Loucy (cell line): Measurements from ENCODE around the gene ST8SIA5.

Experiments used
- EZH2phosphoT487 ChIP-seq: fragments of 200-600 bp; IDR thresholded peaks from 2 replicates; pipeline ENCODE4 v1.6.1; 2018; ENCODE audit warnings: antibody characterized with exemption, mild to moderate bottlenecking, moderate library complexity, borderline replicate concordance
- TF ChIP-seq, protein P1 (sequence below): fragments of 200-600 bp; sonication (generic); conservative IDR thresholded peaks from 2 replicates; pipeline ENCODE4 v1.5.1; 2014; ENCODE audit warnings: mild to moderate bottlenecking, antibody characterized with exemption, low read length

DNA sequence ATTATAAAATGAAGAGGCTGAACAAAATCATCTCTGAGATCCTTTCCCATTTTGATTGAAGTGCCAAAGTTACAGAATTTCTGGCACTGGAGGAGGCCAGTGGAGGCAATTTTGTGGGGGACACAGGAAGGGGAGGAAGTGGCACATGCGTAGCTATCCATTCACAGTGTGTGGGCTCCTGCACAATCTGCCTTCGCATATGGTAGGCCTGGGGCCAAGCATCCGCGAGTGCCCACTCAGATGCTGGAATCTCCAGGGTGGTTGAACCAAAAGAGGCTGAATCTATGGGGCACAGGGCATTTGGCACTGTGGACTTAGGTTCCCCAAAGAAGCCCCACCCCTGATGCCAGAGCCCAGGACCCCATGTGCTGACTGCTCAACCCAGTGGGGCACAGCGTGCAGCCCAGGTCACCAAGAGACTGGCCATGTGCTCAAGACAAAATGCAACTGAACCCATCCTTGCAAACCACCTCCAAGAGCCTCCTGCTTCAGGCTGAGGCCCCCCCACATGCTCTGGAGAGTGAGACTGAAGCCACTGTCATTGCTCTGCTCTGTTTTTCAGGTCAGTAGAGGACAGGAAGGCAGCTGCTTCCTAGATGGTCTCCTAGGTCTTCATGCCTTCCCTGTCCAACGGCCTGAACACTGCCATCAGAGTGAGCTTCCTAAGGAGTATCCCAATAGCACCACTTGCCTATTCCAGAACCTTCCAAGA, 28.5 kb downstream of the ST8SIA5 start:
- TF ChIP-seq, protein P1, sequence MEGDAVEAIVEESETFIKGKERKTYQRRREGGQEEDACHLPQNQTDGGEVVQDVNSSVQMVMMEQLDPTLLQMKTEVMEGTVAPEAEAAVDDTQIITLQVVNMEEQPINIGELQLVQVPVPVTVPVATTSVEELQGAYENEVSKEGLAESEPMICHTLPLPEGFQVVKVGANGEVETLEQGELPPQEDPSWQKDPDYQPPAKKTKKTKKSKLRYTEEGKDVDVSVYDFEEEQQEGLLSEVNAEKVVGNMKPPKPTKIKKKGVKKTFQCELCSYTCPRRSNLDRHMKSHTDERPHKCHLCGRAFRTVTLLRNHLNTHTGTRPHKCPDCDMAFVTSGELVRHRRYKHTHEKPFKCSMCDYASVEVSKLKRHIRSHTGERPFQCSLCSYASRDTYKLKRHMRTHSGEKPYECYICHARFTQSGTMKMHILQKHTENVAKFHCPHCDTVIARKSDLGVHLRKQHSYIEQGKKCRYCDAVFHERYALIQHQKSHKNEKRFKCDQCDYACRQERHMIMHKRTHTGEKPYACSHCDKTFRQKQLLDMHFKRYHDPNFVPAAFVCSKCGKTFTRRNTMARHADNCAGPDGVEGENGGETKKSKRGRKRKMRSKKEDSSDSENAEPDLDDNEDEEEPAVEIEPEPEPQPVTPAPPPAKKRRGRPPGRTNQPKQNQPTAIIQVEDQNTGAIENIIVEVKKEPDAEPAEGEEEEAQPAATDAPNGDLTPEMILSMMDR = no peak
- TF ChIP-seq EZH2phosphoT487 = no peak
